ENCODE data around the gene OSMR. TPM values are rescaled to one million over a fixed set of nuclear protein-coding genes. Genes with fewer than 3 reads are reported as not detected.
A peak's percentile ranks its signal among the peaks of the same experiment; 100 is the strongest.

The OSMR gene
- total RNA-seq, 1 donor from 2014 or later: 69.0 TPM

DNA sequence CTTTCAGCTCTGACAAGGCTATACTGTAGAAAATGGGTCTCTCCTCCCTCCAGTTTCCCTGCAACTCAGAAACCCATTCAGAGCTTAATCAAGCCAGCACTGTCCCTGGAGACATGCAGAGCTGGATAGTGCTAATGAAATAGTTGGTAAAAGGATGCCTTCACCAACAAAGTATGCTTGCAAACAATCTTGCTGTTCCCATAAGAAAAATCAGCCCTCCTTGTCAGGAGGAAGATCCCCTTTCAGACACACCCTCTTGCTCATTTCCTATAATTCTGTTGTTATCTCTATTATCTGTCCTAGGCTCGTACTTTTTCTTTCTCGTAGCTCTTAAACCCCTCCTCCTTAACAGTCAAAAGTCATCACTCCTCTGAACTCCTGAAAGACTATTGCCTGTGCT, 9.9 kb upstream of the OSMR start:
- DNase-seq (ENCODE audit: extremely low spot score in 2 of 2): no peak
- H3K9me3 ChIP-seq: no peaks in the 10 kb centered on the region
- H3K36me3 ChIP-seq: no peaks in the 10 kb centered on the region
- intact Hi-C loops (cut with DNase I): no loop called here
- no peak for TF ChIP-seq POLR2A (IDR thresholded peaks at IDR 0.05)
- TF ChIP-seq POLR2AphosphoS5 (IDR thresholded peaks at IDR 0.05; ENCODE audit: insufficient read depth in 1 of 2, low read depth in 1 of 2): no peak
- TF ChIP-seq, protein P1, sequence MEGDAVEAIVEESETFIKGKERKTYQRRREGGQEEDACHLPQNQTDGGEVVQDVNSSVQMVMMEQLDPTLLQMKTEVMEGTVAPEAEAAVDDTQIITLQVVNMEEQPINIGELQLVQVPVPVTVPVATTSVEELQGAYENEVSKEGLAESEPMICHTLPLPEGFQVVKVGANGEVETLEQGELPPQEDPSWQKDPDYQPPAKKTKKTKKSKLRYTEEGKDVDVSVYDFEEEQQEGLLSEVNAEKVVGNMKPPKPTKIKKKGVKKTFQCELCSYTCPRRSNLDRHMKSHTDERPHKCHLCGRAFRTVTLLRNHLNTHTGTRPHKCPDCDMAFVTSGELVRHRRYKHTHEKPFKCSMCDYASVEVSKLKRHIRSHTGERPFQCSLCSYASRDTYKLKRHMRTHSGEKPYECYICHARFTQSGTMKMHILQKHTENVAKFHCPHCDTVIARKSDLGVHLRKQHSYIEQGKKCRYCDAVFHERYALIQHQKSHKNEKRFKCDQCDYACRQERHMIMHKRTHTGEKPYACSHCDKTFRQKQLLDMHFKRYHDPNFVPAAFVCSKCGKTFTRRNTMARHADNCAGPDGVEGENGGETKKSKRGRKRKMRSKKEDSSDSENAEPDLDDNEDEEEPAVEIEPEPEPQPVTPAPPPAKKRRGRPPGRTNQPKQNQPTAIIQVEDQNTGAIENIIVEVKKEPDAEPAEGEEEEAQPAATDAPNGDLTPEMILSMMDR (IDR thresholded peaks at IDR 0.05): no peak
- peaks cover 33% of the 10 kb centered on the region for H3K4me1 ChIP-seq
- no peak overlapping the region for H3K27ac ChIP-seq
- H3K27me3 ChIP-seq: no peaks in the 10 kb centered on the region
- H3K4me3 ChIP-seq: no peak overlapping the region

DNA sequence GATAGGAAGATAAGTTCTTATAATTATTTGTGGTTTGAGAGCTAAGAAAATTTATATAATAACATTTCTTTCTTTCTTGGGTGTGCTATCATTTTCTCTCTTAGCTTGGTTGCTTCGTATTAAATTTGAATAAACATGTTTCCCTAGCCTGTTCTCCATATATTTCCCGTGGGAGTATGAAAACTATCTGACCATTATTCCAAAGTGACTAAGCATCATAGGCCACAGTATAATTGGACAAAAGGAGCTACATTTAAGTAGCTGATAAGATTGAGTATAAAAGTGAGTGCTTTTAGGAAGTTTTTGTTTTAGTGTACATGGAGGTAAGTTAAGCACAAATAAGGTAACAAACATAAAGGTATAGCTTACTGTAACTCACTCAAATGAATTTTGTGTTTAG, 8.4 kb upstream of the OSMR start:
- Histone ChIP-seq H3K36me3 (no peaks in the 10 kb centered on the region), H3K9me3 (no peaks in the 10 kb centered on the region), H3K4me1 (peaks cover 23% of the 10 kb centered on the region), H3K27ac (no peak overlapping the region), H3K27me3 (no peaks in the 10 kb centered on the region), H3K4me3 (no peak overlapping the region)
- TF ChIP-seq, protein P1 (IDR thresholded peaks at IDR 0.05): no peak
- TF ChIP-seq POLR2AphosphoS5 (IDR thresholded peaks at IDR 0.05; ENCODE audit: insufficient read depth in 1 of 2, low read depth in 1 of 2) (no peak), POLR2A (IDR thresholded peaks at IDR 0.05) (no peak)
- no peak for DNase-seq (ENCODE audit: extremely low spot score in 2 of 2)
- intact Hi-C loops (cut with DNase I): no loop called here

DNA sequence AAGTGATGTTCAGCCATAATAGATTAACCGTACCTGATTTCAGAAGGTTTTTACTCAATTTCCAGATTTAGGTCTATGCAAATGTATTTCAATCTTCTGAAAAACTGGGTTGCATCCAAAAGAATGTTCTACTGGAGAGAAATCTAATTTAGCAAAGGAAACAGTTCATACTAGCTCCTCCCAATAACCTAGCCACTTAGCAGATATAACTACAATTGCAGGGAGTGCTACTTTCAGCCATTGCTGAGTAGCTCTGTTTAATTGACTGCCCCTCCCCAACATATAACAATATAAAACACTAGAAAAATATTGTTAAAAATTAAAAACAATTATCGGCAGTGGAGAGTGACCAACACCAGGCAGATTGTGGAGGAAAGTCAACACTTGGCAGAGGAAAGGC, 7.9 kb upstream of the OSMR start:
- no peak overlapping the region for H3K4me3 ChIP-seq
- no peak for DNase-seq (ENCODE audit: extremely low spot score in 2 of 2)

DNA sequence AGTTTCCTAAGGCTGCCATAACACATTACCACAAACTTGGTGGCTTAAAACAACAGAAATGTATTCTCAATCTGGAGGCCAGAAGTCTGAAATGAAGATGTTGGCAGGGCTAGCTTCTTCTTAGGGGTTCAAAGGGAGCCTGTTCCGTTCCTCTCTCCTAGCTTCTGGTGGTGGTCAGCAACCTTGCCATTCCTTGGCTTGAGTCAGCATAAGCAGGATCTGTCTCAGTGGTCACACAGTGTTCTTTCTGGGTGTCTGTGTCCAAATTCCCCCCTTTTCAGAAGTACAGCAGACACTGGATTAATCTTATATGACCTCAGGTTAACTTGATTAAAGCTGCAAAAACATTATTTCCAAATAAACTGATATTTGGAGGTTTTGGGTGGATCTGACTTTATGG, 2.1 kb upstream of the OSMR start:
- Histone ChIP-seq H3K9me3 (no peaks in the 10 kb centered on the region), H3K4me3 (no peak overlapping the region), H3K27ac (no peak overlapping the region), H3K4me1 (peaks cover 34% of the 10 kb centered on the region), H3K27me3 (no peaks in the 10 kb centered on the region), H3K36me3 (no peaks in the 10 kb centered on the region)
- intact Hi-C loops (cut with DNase I): loop anchor here (10.0 kb wide), 2 partner anchors 81 to 231 kb away; partner anchors contain the start of gene RICTOR
- no peak for TF ChIP-seq POLR2AphosphoS5 (IDR thresholded peaks at IDR 0.05; ENCODE audit: insufficient read depth in 1 of 2, low read depth in 1 of 2)
- no peak for TF ChIP-seq POLR2A (IDR thresholded peaks at IDR 0.05)
- TF ChIP-seq, protein P1 (IDR thresholded peaks at IDR 0.05): no peak
- no peak for DNase-seq (ENCODE audit: extremely low spot score in 2 of 2)

More for the DNA sequence above, 7.9 kb upstream of the OSMR start:
- H3K27ac ChIP-seq: no peak overlapping the region
- no peaks in the 10 kb centered on the region for H3K9me3 ChIP-seq
- H3K36me3 ChIP-seq: no peaks in the 10 kb centered on the region
- TF ChIP-seq POLR2AphosphoS5 (IDR thresholded peaks at IDR 0.05; ENCODE audit: insufficient read depth in 1 of 2, low read depth in 1 of 2) (no peak), POLR2A (IDR thresholded peaks at IDR 0.05) (no peak)
- TF ChIP-seq, protein P1 (IDR thresholded peaks at IDR 0.05): no peak
- intact Hi-C loops (cut with DNase I): no loop called here
- H3K4me1 ChIP-seq: peaks cover 23% of the 10 kb centered on the region
- no peaks in the 10 kb centered on the region for H3K27me3 ChIP-seq

DNA sequence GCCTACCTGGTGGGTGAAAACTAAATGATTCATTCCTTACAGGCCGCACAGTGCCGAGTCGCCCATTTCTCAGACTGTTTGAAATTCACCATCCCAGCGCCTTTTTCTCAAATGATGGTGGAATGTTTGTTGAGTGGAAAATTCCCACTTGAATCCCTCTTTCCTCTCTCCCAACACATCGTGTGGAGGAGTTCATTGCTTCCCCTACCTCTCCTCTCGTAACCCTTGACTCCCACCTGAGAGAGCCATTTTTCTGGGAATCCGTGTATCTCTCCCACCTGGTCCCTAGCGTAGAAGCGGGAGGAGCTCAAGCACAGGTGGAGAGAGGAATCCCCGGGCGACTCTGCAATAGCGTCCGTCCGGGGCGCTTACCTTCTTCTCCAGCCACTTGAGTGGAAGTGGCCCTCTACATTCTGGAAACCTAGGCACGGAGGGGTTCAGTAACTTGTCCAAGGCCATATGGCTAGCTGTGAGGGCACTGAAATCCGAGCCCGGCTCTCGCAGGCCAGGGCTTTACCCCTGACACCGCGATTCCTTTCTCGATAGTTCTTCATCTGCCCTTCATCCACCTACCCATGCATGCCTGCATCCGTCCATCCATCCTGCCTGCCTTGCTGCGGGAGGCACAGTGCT, 683 bp downstream of the OSMR start:
- Histone ChIP-seq H3K4me1 (peaks cover 34% of the 10 kb centered on the region), H3K4me3 (peak overlapping the region; percentile 73 to 92), H3K36me3 (peaks cover 0 to 4% of the 10 kb centered on the region in 2 donors), H3K27me3 (no peaks in the 10 kb centered on the region), H3K9me3 (no peaks in the 10 kb centered on the region), H3K27ac (peak overlapping the region; percentile 92)
- TF ChIP-seq POLR2A (IDR thresholded peaks at IDR 0.05) (no peak), POLR2AphosphoS5 (IDR thresholded peaks at IDR 0.05; ENCODE audit: insufficient read depth in 1 of 2, low read depth in 1 of 2) (no peak)
- TF ChIP-seq, protein P1 (IDR thresholded peaks at IDR 0.05): no peak
- intact Hi-C loops (cut with DNase I): loop anchor here (10.0 kb wide), 2 partner anchors 78 to 228 kb away; partner anchors contain the start of gene RICTOR
- no peak for DNase-seq (ENCODE audit: extremely low spot score in 2 of 2)

Measured in vagina (tissue), 2 donors.